AG09319 (cell line): ENCODE measurements around the gene CHSY1.

Experiments used
- DNase-seq: peaks from one replicate; pipeline ENCODE4 v3.0.0-alpha.2; 2010; ENCODE audit warnings: low read depth; ENCODE audit errors: extremely low read depth
- TF ChIP-seq, protein P1 (sequence below): IDR thresholded peaks from 2 replicates; pipeline ENCODE4 v1.5.1; 2011; ENCODE audit warnings: low read depth, mild to moderate bottlenecking, inconsistent platforms, low read length, moderate library complexity

Gene CHSY1

DNA sequence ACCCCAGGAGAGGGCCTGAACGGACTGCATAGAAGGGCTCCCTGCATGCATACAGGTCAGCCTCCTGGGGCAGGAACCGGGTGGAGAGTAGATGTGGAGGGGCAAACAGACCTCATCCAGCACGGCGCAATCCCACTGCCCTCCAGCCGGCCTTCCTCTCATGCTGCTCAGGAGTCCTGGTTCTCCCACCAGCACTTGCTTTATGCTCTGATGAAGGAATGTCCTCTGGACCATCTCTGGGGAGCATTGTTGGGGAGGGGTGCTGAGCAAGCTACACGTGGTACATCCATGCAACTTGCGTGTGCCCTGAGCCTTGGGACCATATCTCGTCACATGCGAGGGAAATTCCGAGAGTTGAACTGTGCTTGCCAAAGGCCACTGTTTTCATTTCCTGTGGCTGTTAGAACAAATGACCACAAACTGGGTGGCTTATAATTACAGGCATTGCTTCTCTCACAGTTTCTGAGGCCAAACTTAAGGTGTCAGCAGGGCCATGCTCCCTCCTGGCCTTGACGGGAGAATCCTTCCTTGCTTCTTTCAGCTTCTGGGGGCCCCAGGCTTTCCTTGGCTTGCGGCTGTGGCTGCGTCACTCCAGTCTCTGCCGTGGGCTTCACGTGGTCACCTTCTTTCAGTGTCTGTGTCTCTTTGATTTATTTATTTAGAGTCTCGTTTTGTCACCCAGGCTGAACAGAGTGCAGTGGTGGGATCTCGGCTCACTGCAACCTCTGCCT is 13.2 kb upstream of the CHSY1 start:
- no peak for DNase-seq

DNA sequence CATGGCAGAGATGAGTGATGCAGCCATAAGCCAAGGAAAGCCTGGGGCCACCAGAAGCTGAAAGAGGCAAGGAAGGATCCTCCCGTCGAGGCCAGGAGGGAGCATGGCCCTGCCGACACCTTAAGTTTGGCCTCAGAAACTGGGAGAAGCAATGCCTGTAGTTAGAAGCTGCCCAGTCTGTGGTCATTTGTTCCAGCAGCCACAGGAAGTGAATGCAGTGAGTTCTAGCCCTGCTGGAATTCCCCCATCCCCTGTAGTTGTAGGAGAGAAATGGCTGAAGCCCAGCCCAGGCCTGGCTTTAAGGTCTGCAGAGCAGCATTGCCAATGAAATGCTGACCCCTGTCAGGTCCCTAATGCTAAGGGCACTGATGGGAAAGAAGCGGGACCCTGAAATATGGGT is 12.2 kb upstream of the CHSY1 start:
- TF ChIP-seq, protein P1, sequence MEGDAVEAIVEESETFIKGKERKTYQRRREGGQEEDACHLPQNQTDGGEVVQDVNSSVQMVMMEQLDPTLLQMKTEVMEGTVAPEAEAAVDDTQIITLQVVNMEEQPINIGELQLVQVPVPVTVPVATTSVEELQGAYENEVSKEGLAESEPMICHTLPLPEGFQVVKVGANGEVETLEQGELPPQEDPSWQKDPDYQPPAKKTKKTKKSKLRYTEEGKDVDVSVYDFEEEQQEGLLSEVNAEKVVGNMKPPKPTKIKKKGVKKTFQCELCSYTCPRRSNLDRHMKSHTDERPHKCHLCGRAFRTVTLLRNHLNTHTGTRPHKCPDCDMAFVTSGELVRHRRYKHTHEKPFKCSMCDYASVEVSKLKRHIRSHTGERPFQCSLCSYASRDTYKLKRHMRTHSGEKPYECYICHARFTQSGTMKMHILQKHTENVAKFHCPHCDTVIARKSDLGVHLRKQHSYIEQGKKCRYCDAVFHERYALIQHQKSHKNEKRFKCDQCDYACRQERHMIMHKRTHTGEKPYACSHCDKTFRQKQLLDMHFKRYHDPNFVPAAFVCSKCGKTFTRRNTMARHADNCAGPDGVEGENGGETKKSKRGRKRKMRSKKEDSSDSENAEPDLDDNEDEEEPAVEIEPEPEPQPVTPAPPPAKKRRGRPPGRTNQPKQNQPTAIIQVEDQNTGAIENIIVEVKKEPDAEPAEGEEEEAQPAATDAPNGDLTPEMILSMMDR, result no peak
- no peak for DNase-seq

More for the DNA sequence above, 13.2 kb upstream of the CHSY1 start:
- TF ChIP-seq, protein P1, result no peak

DNA sequence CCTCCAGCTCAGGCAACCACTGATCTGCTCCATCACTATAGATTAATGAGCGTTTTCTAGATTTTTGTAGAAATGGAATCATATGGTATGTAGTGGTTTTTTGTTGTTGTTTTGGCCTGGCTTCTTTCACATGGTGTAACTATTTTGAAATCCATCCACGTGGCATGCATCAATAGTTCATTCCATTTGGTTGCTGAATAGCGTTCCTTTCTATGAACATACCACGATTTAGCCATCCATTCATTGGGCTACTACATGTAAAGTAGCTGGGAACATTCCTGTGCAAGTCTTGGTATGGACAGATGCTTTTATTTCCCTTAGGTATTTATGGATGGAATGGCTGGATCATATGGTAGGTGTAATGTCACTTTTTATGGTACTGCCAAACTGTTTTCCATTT is 10.7 kb upstream of the CHSY1 start:
- DNase-seq, result no peak
- TF ChIP-seq, protein P1, result no peak

DNA sequence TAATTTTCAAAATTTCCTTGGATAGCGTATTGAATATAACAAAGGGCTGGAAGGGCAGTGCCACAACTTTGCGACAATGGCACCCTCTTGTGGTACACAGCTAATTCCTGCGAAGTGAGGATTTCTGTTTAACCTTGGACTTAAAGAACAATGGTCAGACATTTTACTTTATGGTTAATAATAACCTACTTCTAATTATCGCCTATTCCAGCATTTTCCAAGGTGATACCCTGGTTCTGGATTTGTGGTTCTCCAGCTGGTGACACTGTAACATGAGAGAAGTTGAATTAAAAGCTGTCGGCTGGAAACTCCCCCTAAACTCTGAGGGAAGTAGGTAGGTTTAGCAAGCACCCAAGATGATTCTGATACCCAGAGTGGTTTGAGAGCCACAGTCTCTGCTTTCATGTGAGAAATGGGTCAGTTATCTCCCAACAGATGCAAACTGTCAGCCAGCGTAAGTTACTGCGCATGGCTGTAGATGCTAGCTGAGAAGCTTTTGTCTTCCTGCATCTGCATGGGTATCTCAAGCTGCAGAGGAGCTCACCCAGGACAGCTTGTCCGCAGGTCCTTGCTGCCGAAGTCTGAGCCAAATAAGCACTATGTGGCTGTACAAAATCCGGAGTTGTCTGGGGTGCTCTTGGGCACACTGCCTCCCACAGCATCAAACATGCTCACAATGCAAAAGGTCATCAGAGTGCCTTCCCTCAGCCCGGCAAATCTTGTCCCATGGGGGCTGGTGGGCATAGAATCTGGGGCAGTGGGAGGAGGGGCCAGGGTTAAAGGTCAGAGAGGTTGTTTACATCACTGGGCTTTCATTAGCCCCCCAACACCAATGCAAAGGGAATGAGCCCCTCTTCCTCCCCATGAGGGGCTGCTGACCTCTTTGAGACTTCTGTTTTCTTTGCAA is 6.6 kb upstream of the CHSY1 start:
- TF ChIP-seq, protein P1, result peak; percentile 80
- no peak for DNase-seq

DNA sequence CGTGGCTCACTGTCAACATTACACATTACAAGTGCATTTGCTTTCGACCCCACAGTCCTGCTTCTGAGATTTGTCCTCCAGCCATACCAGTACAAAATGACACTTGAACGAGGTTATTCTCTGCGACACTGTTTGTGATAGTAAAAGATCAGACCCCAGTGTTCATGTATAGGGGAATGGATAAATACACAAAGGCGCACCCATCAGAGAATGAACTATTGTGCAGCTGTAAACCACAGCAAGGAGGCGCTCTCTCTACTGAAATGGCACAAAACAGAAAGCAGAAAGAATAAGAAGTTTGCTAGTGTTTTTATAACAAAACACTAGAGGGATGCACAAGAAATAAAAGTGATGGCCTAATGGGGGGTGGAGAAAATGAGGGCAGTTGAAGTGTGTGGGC is 4.9 kb upstream of the CHSY1 start:
- DNase-seq, result no peak
- TF ChIP-seq, protein P1, result no peak; the same call in 1 of the 2 replicates

DNA sequence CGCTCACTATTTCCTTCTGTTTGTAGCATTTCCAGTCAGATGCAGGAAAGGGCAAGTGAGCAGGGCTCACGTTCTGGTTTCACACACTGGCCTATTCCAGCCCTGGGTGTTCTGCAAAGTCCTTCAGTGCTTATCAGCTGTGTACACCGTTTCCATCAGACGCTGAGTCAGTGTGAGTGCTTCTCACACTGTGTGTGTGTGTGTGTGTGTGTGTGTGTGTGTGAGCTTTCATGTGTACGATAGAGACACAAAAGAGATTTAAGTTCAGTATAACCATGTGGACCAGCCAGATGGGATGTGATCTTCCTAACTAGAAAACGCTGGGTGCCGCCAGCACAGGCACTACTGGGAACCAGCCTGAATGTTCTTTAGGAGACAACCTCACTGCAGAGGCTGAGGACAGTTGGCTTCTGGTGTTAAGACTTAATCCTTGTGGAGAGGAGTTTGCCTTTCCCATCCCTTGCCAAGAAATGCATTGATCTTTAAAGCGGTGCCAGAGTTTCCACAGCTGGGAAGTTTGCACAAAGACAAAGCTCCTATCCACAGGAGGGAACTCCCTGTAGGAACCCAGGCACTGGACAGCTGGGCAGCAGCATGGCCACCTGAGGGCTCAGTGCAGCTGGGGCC is 3.9 kb upstream of the CHSY1 start:
- TF ChIP-seq, protein P1, result no peak
- DNase-seq, result no peak

DNA sequence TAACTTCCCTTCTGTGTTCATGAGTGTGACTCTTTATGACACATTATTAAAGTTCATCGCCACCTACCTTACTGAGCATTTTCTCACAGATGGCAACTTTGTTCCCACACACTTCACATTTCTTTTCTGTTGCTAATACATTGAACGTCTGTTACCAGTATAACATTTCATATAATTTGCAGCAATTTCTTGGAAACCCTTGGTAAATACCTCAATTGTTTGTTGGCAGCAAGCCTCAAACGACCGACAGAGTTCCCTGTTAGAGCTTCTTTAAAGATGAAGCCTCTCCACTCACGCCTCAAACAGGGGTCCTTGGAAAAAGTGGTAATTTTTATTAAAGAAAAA is 3.2 kb upstream of the CHSY1 start:
- DNase-seq, result no peak

More for the DNA sequence above, 3.2 kb upstream of the CHSY1 start:
- TF ChIP-seq, protein P1, result no peak
